ENCODE measurements around the gene CYB5A. TPM values are rescaled to one million over a fixed set of nuclear protein-coding genes. Genes with fewer than 3 reads are reported as not detected.
A peak's percentile ranks its signal among the peaks of the same experiment; 100 is the strongest.

Gene CYB5A
- total RNA-seq, 1 experiment from 2014 or later: 130 TPM

- CTCF ChIA-PET: no interaction called here
These were observed 22.7 kb downstream of the CYB5A start for GRCh38 chr18:74268933-74269620.

GRCh38 chr18:74268175-74268574, 23.6 kb downstream of the CYB5A start:
- H2AFZ ChIP-seq (ENCODE audit: low read length): no peak overlapping the region
- no peaks in the 10 kb centered on the region for H3K9me2 ChIP-seq (replicated peaks; ENCODE audit: low read length)
- no peak overlapping the region for H3K27ac ChIP-seq (ENCODE audit: low read length)
- no TSS peak for BruUV-seq (replicated peaks)
- H3K36me3 ChIP-seq (ENCODE audit: low read depth, low read length): 0 out of 2 replicates have a peak, but pooled peaks cover 3% of the 10 kb centered on the region
- H3K9me3 ChIP-seq (ENCODE audit: low read length): no peaks in the 10 kb centered on the region
- CTCF ChIA-PET: no interaction called here
- TF ChIP-seq CTCF (conservative IDR thresholded peaks at IDR 0.05; ENCODE audit: low read depth, low read length): no peak
- TF ChIP-seq EZH2 (IDR thresholded peaks at IDR 0.05; ENCODE audit: low read length, unreplicated experiment): no peak
- TF ChIP-seq EZH2phosphoT487 (IDR thresholded peaks at IDR 0.05; ENCODE audit: borderline replicate concordance, low read length): no peak
- H3K4me2 ChIP-seq (ENCODE audit: low read length): no peak overlapping the region
- H3K79me2 ChIP-seq (ENCODE audit: low read length): peaks cover 68% of the 10 kb centered on the region
- H3K27me3 ChIP-seq (ENCODE audit: low read length): no peaks in the 10 kb centered on the region
- H3K9ac ChIP-seq (ENCODE audit: low read length): no peak overlapping the region
- no peaks in the 10 kb centered on the region for H3F3A ChIP-seq (ENCODE audit: low read length, unreplicated experiment)
- H3K4me3 ChIP-seq (ENCODE audit: low read length): no peak overlapping the region
- H4K20me1 ChIP-seq (ENCODE audit: low read length): no peaks in the 10 kb centered on the region
- intact Hi-C loops (cut with micrococcal nuclease): no loop called here
- peaks cover 41% of the 10 kb centered on the region for H3K4me1 ChIP-seq (ENCODE audit: insufficient read depth, low read length)
- POLR2A ChIA-PET (ENCODE audit: unreplicated experiment): no interaction called here
- ATAC-seq (no peak), DNase-seq (no peak)

More at GRCh38 chr18:74268933-74269620, 22.7 kb downstream of the CYB5A start:
- H3K9me2 ChIP-seq (replicated peaks; ENCODE audit: low read length): no peaks in the 10 kb centered on the region
- peaks cover 77% of the 10 kb centered on the region for H3K79me2 ChIP-seq (ENCODE audit: low read length)
- H4K20me1 ChIP-seq (ENCODE audit: low read length): no peaks in the 10 kb centered on the region
- peaks cover 43% of the 10 kb centered on the region for H3K4me1 ChIP-seq (ENCODE audit: insufficient read depth, low read length)
- ATAC-seq: no peak
- no peak overlapping the region for H3K9ac ChIP-seq (ENCODE audit: low read length)
- 0 out of 2 replicates have a peak, but pooled peaks cover 3% of the 10 kb centered on the region for H3K36me3 ChIP-seq (ENCODE audit: low read depth, low read length)
- no peaks in the 10 kb centered on the region for H3K27me3 ChIP-seq (ENCODE audit: low read length)
- DNase-seq: no peak
- H3K4me2 ChIP-seq (ENCODE audit: low read length): no peak overlapping the region
- no peaks in the 10 kb centered on the region for H3K9me3 ChIP-seq (ENCODE audit: low read length)
- TF ChIP-seq EZH2 (IDR thresholded peaks at IDR 0.05; ENCODE audit: low read length, unreplicated experiment): no peak
- TF ChIP-seq CTCF (conservative IDR thresholded peaks at IDR 0.05; ENCODE audit: low read depth, low read length): no peak
- no peak for TF ChIP-seq EZH2phosphoT487 (IDR thresholded peaks at IDR 0.05; ENCODE audit: borderline replicate concordance, low read length)
- H2AFZ ChIP-seq (ENCODE audit: low read length): no peak overlapping the region
- no peak overlapping the region for H3K4me3 ChIP-seq (ENCODE audit: low read length)
- H3F3A ChIP-seq (ENCODE audit: low read length, unreplicated experiment): no peaks in the 10 kb centered on the region
- intact Hi-C loops (cut with micrococcal nuclease): no loop called here
- BruUV-seq (replicated peaks): no TSS peak
- POLR2A ChIA-PET (ENCODE audit: unreplicated experiment): no interaction called here
- H3K27ac ChIP-seq (ENCODE audit: low read length): no peak overlapping the region

- CTCF ChIA-PET: no interaction called here
- no TSS peak for BruUV-seq (replicated peaks)
- no peaks in the 10 kb centered on the region for H3F3A ChIP-seq (ENCODE audit: low read length, unreplicated experiment)
- peaks cover 6% of the 10 kb centered on the region; the same call in 1 of the 2 replicates for H3K36me3 ChIP-seq (ENCODE audit: low read depth, low read length)
- peaks cover 56% of the 10 kb centered on the region for H3K79me2 ChIP-seq (ENCODE audit: low read length)
- no peaks in the 10 kb centered on the region for H3K9me2 ChIP-seq (replicated peaks; ENCODE audit: low read length)
- no peak for TF ChIP-seq EZH2 (IDR thresholded peaks at IDR 0.05; ENCODE audit: low read length, unreplicated experiment)
- TF ChIP-seq CTCF (conservative IDR thresholded peaks at IDR 0.05; ENCODE audit: low read depth, low read length): no peak
- no peak for TF ChIP-seq EZH2phosphoT487 (IDR thresholded peaks at IDR 0.05; ENCODE audit: borderline replicate concordance, low read length)
- H3K9me3 ChIP-seq (ENCODE audit: low read length): no peaks in the 10 kb centered on the region
- POLR2A ChIA-PET (ENCODE audit: unreplicated experiment): interaction anchor here (0.5 kb wide), 1 partner anchor 58 kb away, joined by 9 read pairs; no protein-coding TSS in a partner anchor
- intact Hi-C loops (cut with micrococcal nuclease): loop anchor here (2.0 kb wide), 1 partner anchor 21 kb away; no protein-coding TSS in a partner anchor
- H3K4me3 ChIP-seq (ENCODE audit: low read length): peak overlapping the region; percentile 58
- H2AFZ ChIP-seq (ENCODE audit: low read length): peak overlapping the region; percentile 83
- peak overlapping the region; percentile 40; the same call in 1 of the 2 replicates for H3K9ac ChIP-seq (ENCODE audit: low read length)
- H3K4me1 ChIP-seq (ENCODE audit: insufficient read depth, low read length): peaks cover 24% of the 10 kb centered on the region
- peak; percentile 90 for DNase-seq
- no peaks in the 10 kb centered on the region for H3K27me3 ChIP-seq (ENCODE audit: low read length)
- H4K20me1 ChIP-seq (ENCODE audit: low read length): no peaks in the 10 kb centered on the region
- H3K27ac ChIP-seq (ENCODE audit: low read length): peak overlapping the region; percentile 57
- H3K4me2 ChIP-seq (ENCODE audit: low read length): peak overlapping the region; percentile 82
- peak; percentile 100 for ATAC-seq
These were observed 25.6 kb downstream of the CYB5A start for GRCh38 chr18:74266161-74266560.
